ENCODE results near the gene MAGI2.

Gene MAGI2

GRCh38 chr7:78487464-78487863, 966.0 kb downstream of the MAGI2 start:
- no peak for DNase-seq (ENCODE audit: low spot score)

GRCh38 chr7:78479348-78479747, 974.1 kb downstream of the MAGI2 start:
- no peak for DNase-seq (ENCODE audit: low spot score)

- DNase-seq (ENCODE audit: low spot score), result no peak
These were observed 976.5 kb downstream of the MAGI2 start for GRCh38 chr7:78476851-78477405.

- DNase-seq (ENCODE audit: low spot score), result no peak
These were observed 979.7 kb downstream of the MAGI2 start for GRCh38 chr7:78473571-78474301.

- no peak for DNase-seq (ENCODE audit: low spot score)
These were observed 980.4 kb downstream of the MAGI2 start for GRCh38 chr7:78473021-78473420.

- no peak for DNase-seq (ENCODE audit: low spot score)
These were observed 980.9 kb downstream of the MAGI2 start for GRCh38 chr7:78472519-78472918.

- DNase-seq (ENCODE audit: low spot score), result no peak
These were observed 987.6 kb downstream of the MAGI2 start for GRCh38 chr7:78465894-78466293.

GRCh38 chr7:78463039-78463438, 990.4 kb downstream of the MAGI2 start:
- no peak for DNase-seq (ENCODE audit: low spot score)

- no peak for DNase-seq (ENCODE audit: low spot score)
These were observed 1002.8 kb downstream of the MAGI2 start for GRCh38 chr7:78450706-78451105.

GRCh38 chr7:78448911-78449310, 1004.6 kb downstream of the MAGI2 start:
- DNase-seq (ENCODE audit: low spot score), result no peak

- DNase-seq (ENCODE audit: low spot score), result no peak
These were observed 1009.2 kb downstream of the MAGI2 start for GRCh38 chr7:78444267-78444666.

- no peak for DNase-seq (ENCODE audit: low spot score)
These were observed 1009.7 kb downstream of the MAGI2 start for GRCh38 chr7:78443811-78444210.

GRCh38 chr7:78441737-78442136, 1011.7 kb downstream of the MAGI2 start:
- no peak for DNase-seq (ENCODE audit: low spot score)

- no peak for DNase-seq (ENCODE audit: low spot score)
These were observed 1015.0 kb downstream of the MAGI2 start for GRCh38 chr7:78438433-78438832.

GRCh38 chr7:78437118-78437517, 1016.3 kb downstream of the MAGI2 start:
- no peak for DNase-seq (ENCODE audit: low spot score)

- no peak for DNase-seq (ENCODE audit: low spot score)
These were observed 1018.1 kb downstream of the MAGI2 start for GRCh38 chr7:78435355-78435754.

GRCh38 chr7:78434281-78434680, 1019.2 kb downstream of the MAGI2 start:
- DNase-seq (ENCODE audit: low spot score), result no peak

GRCh38 chr7:78433421-78433820, 1020.0 kb downstream of the MAGI2 start:
- DNase-seq (ENCODE audit: low spot score), result no peak

- DNase-seq (ENCODE audit: low spot score), result no peak
These were observed 1023.6 kb downstream of the MAGI2 start for GRCh38 chr7:78429878-78430277.

GRCh38 chr7:78427209-78427608, 1026.3 kb downstream of the MAGI2 start:
- DNase-seq (ENCODE audit: low spot score), result no peak

GRCh38 chr7:78420001-78420400, 1033.5 kb downstream of the MAGI2 start:
- DNase-seq (ENCODE audit: low spot score), result no peak

GRCh38 chr7:78417180-78417853, 1036.2 kb downstream of the MAGI2 start:
- DNase-seq (ENCODE audit: low spot score), result no peak

- no peak for DNase-seq (ENCODE audit: low spot score)
These were observed 1039.9 kb downstream of the MAGI2 start for GRCh38 chr7:78413568-78413967.

Data from CD4-positive, alpha-beta T cell treated with Interleukin-15 for 4 hours (primary cell).